HCT116 (cell line): ENCODE results near the gene CALCB. TPM values are rescaled to one million over a fixed set of nuclear protein-coding genes. Genes with fewer than 3 reads are reported as not detected.

ENCODE experiments used
- ATAC-seq: fragments of 200-7000 bp; cut with Tn5 transposase; 2 replicates; pipeline ENCODE4 v1.9.1; 2020; ENCODE audit warnings: mild to moderate bottlenecking, moderate library complexity
- BruUV-seq: library from RNA; stranded (reverse); fragments of 400-500 nt; replicated peaks from 2 replicates; lab custom pipeline; 2021; lab: Mats Ljungman, UMichigan
- CTCF ChIA-PET: fragments of 300-600 bp; sonication (Branson Sonifier 250); formaldehyde crosslinking; loops from one replicate; lab custom pipeline; 2021; ENCODE audit warnings: antibody characterized with exemption; lab: Charles Lee
- POLR2A ChIA-PET: fragments of 300-600, 350-600 bp; sonication (Branson Sonifier 250); formaldehyde crosslinking; loops from one replicate; lab custom pipeline; 2021; ENCODE audit warnings: antibody characterized with exemption; lab: Charles Lee
- RAD21 ChIA-PET, 2 experiments: fragments of 300-600 bp; sonication (Branson Sonifier 250); formaldehyde crosslinking; loops; one replicate each; lab custom pipeline; 2023; ENCODE audit warnings: low total read pairs in 2 of 2; ENCODE audit not compliant: uncharacterized antibody in 2 of 2, unreplicated experiment in 2 of 2, low non-redundant PET in 1 of 2; lab: Charles Lee
- DNase-seq: peaks from one replicate; pipeline ENCODE4 v3.0.0-alpha.2; 2010; ENCODE audit warnings: low read depth, low spot score
- H2AFZ ChIP-seq: fragments of 200-600 bp; shearing (Covaris generic), sonication (generic); 2 replicates; pipeline ENCODE4 v1.6.1; 2017; ENCODE audit warnings: low read depth, mixed run types, mixed read lengths, antibody characterized with exemption, low read length; ENCODE audit not compliant: poor library complexity, severe bottlenecking
- H3K27ac ChIP-seq: 2 replicates; pipeline ENCODE4 v1.5.1; 2012; ENCODE audit warnings: low read depth, low read length
- H3K27me3 ChIP-seq: fragments of 200-600 bp; sonication (generic); 2 replicates; pipeline ENCODE4 v1.6.1; 2016; ENCODE audit warnings: mixed run types, low read length, mixed read lengths; ENCODE audit not compliant: insufficient read depth
- H3K36me3 ChIP-seq, 2 experiments: fragments of 200-500 bp in 1 of 2; fragments of 200-600 bp in 1 of 2; sonication (Bioruptor generic) in 1 of 2; sonication (generic) in 1 of 2; 2 replicates each; pipeline versions ENCODE4 v1.5.1 to v1.6.1; 2014 to 2016; ENCODE audit warnings: low read length in 2 of 2, inconsistent platforms in 1 of 2, mixed read lengths in 1 of 2, mixed run types in 1 of 2; ENCODE audit not compliant: insufficient read depth in 2 of 2, control insufficient read depth in 1 of 2
- H3K4me1 ChIP-seq, 2 experiments: fragments of 200-600 bp in 1 of 2; sonication (generic) in 1 of 2; 2 replicates each; pipeline versions ENCODE4 v1.5.1 to v1.6.1; 2012 to 2017; ENCODE audit warnings: low read length in 2 of 2, inconsistent platforms in 1 of 2, mild to moderate bottlenecking in 1 of 2, mixed read lengths in 1 of 2, mixed run types in 1 of 2, moderate library complexity in 1 of 2; ENCODE audit not compliant: insufficient read depth in 2 of 2, control insufficient read depth in 1 of 2
- H3K4me2 ChIP-seq: fragments of 200-600 bp; sonication (generic); 2 replicates; pipeline ENCODE4 v1.6.1; 2017; ENCODE audit warnings: mixed run types, low read length, mixed read lengths
- H3K4me3 ChIP-seq, 2 experiments: fragments of 200-600 bp in 1 of 2; sonication (generic) in 1 of 2; replicated peaks in 1 of 2; 2 replicates each; pipeline ENCODE4 v1.5.1; 2011 to 2016; ENCODE audit warnings: low read length in 2 of 2, control low read depth in 1 of 2, low read depth in 1 of 2, mild to moderate bottlenecking in 1 of 2, mixed read lengths in 1 of 2, mixed run types in 1 of 2
- H3K79me2 ChIP-seq: fragments of 200-600 bp; sonication (generic); 2 replicates; pipeline ENCODE4 v1.6.1; 2017; ENCODE audit warnings: mild to moderate bottlenecking, mixed run types, low read length, moderate library complexity, mixed read lengths; ENCODE audit not compliant: insufficient read depth
- H3K9ac ChIP-seq: fragments of 200-600 bp; sonication (generic); 2 replicates; pipeline ENCODE4 v1.6.1; 2016; ENCODE audit warnings: low read length, mixed read lengths
- H3K9me2 ChIP-seq: fragments of 200-600 bp; sonication (generic), shearing (Covaris generic); 2 replicates; pipeline ENCODE4 v1.6.1; 2017; ENCODE audit warnings: mixed run types, mild to moderate bottlenecking, moderate library complexity; ENCODE audit not compliant: insufficient read depth
- H3K9me3 ChIP-seq, 2 experiments: fragments of 200-500 bp in 1 of 2; fragments of 200-600 bp in 1 of 2; sonication (Bioruptor generic) in 1 of 2; sonication (generic) in 1 of 2; 2 replicates each; pipeline ENCODE4 v1.6.1; 2014 to 2017; ENCODE audit warnings: low read length in 2 of 2, mixed read lengths in 2 of 2, inconsistent platforms in 1 of 2, low read depth in 1 of 2, mild to moderate bottlenecking in 1 of 2, mixed run types in 1 of 2, moderate library complexity in 1 of 2; ENCODE audit not compliant: control insufficient read depth in 1 of 2, insufficient read depth in 1 of 2
- H4K20me1 ChIP-seq: fragments of 200-600 bp; sonication (generic), shearing (Covaris generic); 2 replicates; pipeline ENCODE4 v1.6.1; 2017; ENCODE audit warnings: mixed run types, mild to moderate bottlenecking, moderate library complexity; ENCODE audit not compliant: insufficient read depth
- CBX3 ChIP-seq: IDR thresholded peaks from 2 replicates; pipeline ENCODE4 v1.6.1; 2012; ENCODE audit warnings: low read depth
- CEBPB ChIP-seq: IDR thresholded peaks from 2 replicates; pipeline ENCODE4 v1.6.1; 2012; ENCODE audit warnings: low read depth
- CTCF ChIP-seq, 3 experiments: fragments of 200-600 bp in 1 of 3; sonication (generic) in 1 of 3; IDR thresholded peaks in 2 of 3; conservative IDR thresholded peaks in 1 of 3; 2 replicates each; pipeline ENCODE4 v1.5.1; 2012 to 2017; ENCODE audit warnings: low read depth in 2 of 3, low read length in 2 of 3, antibody characterized with exemption in 1 of 3, borderline replicate concordance in 1 of 3, control low read depth in 1 of 3, mild to moderate bottlenecking in 1 of 3, mixed read lengths in 1 of 3, mixed run types in 1 of 3, moderate library complexity in 1 of 3; ENCODE audit not compliant: insufficient read depth in 1 of 3
- EGR1 ChIP-seq: IDR thresholded peaks from 2 replicates; pipeline ENCODE4 v1.6.1; 2012; ENCODE audit warnings: low read depth
- ELF1 ChIP-seq: IDR thresholded peaks from 2 replicates; pipeline ENCODE4 v1.6.1; 2012; ENCODE audit warnings: low read depth, borderline replicate concordance
- EZH2 ChIP-seq: fragments of 200-600 bp; sonication (generic); IDR thresholded peaks from 2 replicates; pipeline ENCODE4 v1.6.1; 2017; ENCODE audit warnings: antibody characterized with exemption, mixed run types
- EZH2phosphoT487 ChIP-seq: fragments of 200-600 bp; IDR thresholded peaks from 2 replicates; pipeline ENCODE4 v1.6.1; 2018; ENCODE audit warnings: antibody characterized with exemption, borderline replicate concordance
- FOSL1 ChIP-seq: IDR thresholded peaks from 2 replicates; pipeline ENCODE4 v1.6.1; 2012; ENCODE audit warnings: low read depth
- JUND ChIP-seq: IDR thresholded peaks from 2 replicates; pipeline ENCODE4 v1.6.1; 2012
- POLR2A ChIP-seq: IDR thresholded peaks from 2 replicates; pipeline ENCODE4 v1.7.0; 2011; ENCODE audit warnings: borderline replicate concordance; ENCODE audit not compliant: insufficient read depth, insufficient read length; ENCODE audit errors: extremely low read depth
- POLR2AphosphoS5 ChIP-seq: IDR thresholded peaks from 2 replicates; pipeline ENCODE4 v1.6.1; 2011; ENCODE audit warnings: mild to moderate bottlenecking, low read depth, low read length, moderate library complexity
- RAD21 ChIP-seq: IDR thresholded peaks from 2 replicates; pipeline ENCODE4 v1.6.1; 2012; ENCODE audit warnings: low read depth, mild to moderate bottlenecking
- REST ChIP-seq: IDR thresholded peaks from 2 replicates; pipeline ENCODE4 v1.6.1; 2012; ENCODE audit warnings: low read depth
- SIN3A ChIP-seq: IDR thresholded peaks from 2 replicates; pipeline ENCODE4 v1.6.1; 2012; ENCODE audit warnings: low read depth
- SP1 ChIP-seq: IDR thresholded peaks from 2 replicates; pipeline ENCODE4 v1.6.1; 2012; ENCODE audit warnings: low read depth
- ZFX ChIP-seq: fragments of 450-650 bp; IDR thresholded peaks from 2 replicates; pipeline ENCODE4 v1.6.1; 2017
- ZNF274 ChIP-seq: fragments of 200-500 bp; sonication (Bioruptor generic); IDR thresholded peaks from 2 replicates; pipeline ENCODE4 v1.6.1; 2014; ENCODE audit warnings: mild to moderate bottlenecking, low read depth, low read length, inconsistent platforms
- intact Hi-C: fragments of 100-400 bp; cut with micrococcal nuclease; formaldehyde crosslinking; loops from 2 replicates; pipeline ENCODE4 v1.10.0; 2022
- total RNA-seq: library from RNA; stranded (reverse); gene quantifications from one replicate; pipeline ENCODE4 v1.2.1, GENCODE V29; 2021; ENCODE audit not compliant: unreplicated experiment
- TF ChIP-seq, protein P1 (sequence below): IDR thresholded peaks from 2 replicates; pipeline ENCODE4 v1.6.1; 2012
- TF ChIP-seq, protein P2 (sequence below): IDR thresholded peaks from 2 replicates; pipeline ENCODE4 v1.6.1; 2012

CALCB gene
- total RNA-seq, 1 experiment from 2014 or later, result 0.22 TPM

DNA sequence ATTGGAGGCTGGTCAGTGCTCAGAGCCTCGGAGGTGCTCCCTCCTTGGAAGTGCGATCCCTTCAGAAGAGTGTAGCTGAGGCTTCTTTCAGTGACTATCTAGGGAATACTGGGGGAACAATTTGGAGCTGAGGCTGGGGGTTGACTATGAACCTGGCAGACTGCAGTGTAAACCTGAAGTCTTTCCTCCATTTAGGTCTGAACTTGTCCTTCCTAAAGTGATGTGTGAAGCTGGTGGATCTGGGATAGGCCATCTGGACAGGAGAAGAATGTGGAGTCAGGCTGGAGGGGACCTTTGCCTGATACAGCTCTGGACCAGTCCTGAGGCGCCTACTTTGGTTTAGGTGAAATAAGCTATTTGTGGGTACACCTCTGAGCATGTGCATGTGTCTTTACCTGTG, 37.8 kb downstream of the CALCB start:
- ChIA-PET POLR2A (no interaction called here), CTCF (interaction anchor here (0.9 to 2.9 kb wide), 2 partner anchors 10 to 12 kb away, joined by 3 to 13 read pairs; no protein-coding TSS in a partner anchor), RAD21 (no interaction called here)
- H3K79me2 ChIP-seq, result no peaks in the 10 kb centered on the region
- H3K9ac ChIP-seq, result no peak overlapping the region
- H4K20me1 ChIP-seq, result no peaks in the 10 kb centered on the region
- H3K27ac ChIP-seq, result no peak overlapping the region
- DNase-seq, result no peak
- peaks cover 16 to 22% of the 10 kb centered on the region in 2 experiments for H3K4me1 ChIP-seq
- intact Hi-C loops, result no loop called here
- H3K36me3 ChIP-seq, result no peaks in the 10 kb centered on the region
- TF ChIP-seq POLR2AphosphoS5 (no peak), FOSL1 (no peak), EGR1 (no peak), REST (no peak), SP1 (no peak), CEBPB (no peak), POLR2A (no peak), EZH2 (no peak), RAD21 (no peak), EZH2phosphoT487 (no peak), CTCF (IDR thresholded peaks at IDR 0.05 in 2 of 3, conservative IDR thresholded peaks at IDR 0.05 in 1 of 3; ENCODE audit: borderline replicate concordance in 1 of 3, insufficient read depth in 1 of 3, low read depth in 2 of 3, low read length in 2 of 3) (no peak), ELF1 (no peak), CBX3 (no peak), ZFX (no peak), SIN3A (no peak), JUND (no peak), ZNF274 (no peak)
- TF ChIP-seq, protein P1, sequence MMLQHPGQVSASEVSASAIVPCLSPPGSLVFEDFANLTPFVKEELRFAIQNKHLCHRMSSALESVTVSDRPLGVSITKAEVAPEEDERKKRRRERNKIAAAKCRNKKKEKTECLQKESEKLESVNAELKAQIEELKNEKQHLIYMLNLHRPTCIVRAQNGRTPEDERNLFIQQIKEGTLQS, result no peak
- TF ChIP-seq, protein P2, sequence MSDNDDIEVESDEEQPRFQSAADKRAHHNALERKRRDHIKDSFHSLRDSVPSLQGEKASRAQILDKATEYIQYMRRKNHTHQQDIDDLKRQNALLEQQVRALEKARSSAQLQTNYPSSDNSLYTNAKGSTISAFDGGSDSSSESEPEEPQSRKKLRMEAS, result no peak
- no peaks in the 10 kb centered on the region for H3K27me3 ChIP-seq
- no peaks in the 10 kb centered on the region for H3K9me2 ChIP-seq
- H2AFZ ChIP-seq, result no peak overlapping the region
- no peak overlapping the region for H3K4me3 ChIP-seq
- no peaks in the 10 kb centered on the region for H3K9me3 ChIP-seq
- BruUV-seq, result no TSS peak
- no peak for ATAC-seq
- H3K4me2 ChIP-seq, result no peak overlapping the region
